AG08395 (cell line): ENCODE data around the gene MRPL16.
"Not testable (repeated sequence)": the region's sequence is repeated elsewhere in the genome, so short reads cannot be mapped to it uniquely, and the experiment has no call there.

Experiments
- DNase-seq: peaks from one replicate; pipeline ENCODE4 v3.0.0; 2012; ENCODE audit warnings: mixed read lengths, low spot score

The MRPL16 gene

DNA sequence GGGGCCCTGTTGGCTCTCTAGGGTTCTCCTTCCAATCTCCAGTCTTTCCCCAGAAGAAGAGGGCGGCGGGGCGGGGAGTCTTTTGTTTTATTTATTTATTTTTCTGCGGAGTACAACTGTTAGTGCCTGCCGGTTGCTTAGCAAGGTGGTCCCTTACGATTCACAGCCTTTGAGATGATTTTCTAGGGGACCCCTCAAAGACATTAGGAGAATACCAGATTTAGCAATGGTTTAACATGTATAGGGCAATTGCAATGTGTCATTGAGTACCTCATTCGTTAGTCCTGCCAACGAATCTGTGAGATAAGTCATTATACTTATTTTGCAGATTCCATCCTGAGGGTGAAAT, 307 bp upstream of the MRPL16 start:
- no peak for DNase-seq

DNA sequence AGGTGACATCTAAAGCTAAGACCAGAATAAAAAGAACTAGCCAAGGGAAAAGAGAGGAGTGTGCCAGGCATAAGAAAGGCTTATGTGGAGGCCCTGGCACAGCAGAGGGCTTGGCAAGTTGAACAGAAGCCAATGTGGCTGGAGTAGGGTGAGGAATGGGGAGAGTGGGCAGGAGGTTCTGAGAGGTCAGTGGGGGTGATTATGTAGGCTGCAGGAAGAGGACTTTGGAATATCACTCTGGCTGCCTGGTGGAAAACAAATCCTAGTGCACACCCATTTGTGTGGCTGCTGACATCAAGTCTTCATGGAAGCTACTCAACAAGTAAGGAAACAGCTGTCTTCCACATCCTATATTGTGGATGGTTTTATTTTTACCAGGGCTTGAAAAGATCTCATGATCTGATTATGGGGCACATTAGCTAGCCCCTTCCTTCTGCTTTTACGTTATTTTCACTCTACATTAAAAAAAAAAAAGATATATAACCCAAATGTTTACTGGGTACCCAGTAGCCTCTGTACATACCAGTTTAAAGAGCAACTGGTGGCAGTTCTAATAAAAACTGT, 3.4 kb downstream of the MRPL16 start:
- no peak for DNase-seq

DNA sequence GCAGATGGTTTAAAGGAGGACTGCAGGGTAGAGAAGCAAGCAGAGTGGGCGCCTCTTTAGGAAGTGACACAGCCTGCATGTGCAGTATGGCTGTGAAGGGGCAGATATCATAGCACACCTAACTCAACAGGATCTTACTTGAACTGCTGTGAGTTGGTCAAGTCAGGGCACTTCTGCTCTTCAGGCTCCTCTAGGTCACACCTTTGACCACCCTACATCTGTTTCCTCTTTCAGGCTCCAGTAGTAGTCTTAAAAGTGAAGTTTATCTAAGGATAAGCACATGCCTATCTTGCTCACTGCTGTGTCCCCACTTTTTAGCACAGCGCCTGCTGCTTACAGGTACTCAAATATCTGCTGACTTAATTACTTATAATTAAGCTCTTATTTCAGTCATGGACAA, 6.5 kb downstream of the MRPL16 start:
- no peak for DNase-seq

DNA sequence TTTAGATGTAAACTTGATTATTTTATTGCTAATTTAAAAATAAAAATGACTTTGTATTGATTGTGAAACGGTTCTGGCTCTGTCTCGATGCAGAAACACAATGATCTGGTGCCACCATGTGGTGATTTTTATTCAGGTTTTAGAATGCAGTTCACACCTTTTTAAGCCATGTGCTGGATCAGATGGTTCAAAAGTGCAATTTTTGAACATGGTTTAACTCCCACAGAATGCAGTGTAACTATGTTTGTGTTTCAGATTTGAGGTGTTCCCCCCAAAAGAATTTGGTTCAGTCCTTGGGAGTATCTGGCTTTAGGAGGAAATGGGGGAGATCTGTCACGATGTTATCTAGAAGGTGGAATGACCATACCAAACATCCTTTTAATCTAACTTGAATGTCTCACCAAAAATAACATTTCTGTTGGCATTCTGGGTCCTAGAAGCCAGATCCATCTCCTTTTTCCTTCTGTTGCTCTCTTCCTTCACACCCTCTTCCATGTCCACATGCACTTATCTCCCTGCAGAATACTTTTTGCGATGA, 7.9 kb downstream of the MRPL16 start:
- DNase-seq = peak; percentile 62

DNA sequence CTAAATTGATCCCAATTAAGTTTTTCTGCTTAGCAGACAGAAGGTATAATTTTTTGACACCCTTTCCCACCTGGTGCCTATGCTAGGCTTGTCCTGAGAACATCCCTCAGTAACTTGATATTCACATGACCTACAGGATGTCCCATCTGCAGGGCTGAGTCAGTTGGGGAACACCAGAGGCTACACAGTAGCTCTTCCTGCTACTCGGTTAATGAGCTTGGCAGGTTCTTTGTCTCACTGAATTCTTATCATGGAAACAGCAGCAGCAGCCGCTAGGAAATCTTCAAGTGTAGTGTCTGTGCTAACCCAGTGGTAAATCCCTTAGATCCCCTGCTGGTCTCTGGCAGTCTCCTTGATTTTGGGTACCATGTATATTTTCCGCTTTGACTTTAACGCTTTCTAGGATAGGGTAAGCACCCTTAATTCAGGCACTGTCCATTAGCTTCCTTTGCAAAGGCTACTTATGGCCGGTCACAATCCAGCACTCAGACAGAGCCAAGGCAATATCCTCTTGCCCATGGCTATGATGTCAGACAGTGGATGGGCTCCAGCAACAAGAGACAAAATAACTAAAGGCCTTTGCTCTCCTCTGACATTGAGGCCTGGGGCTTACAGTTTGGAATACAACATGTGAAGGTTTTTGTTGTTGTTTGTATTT, 8.5 kb downstream of the MRPL16 start:
- DNase-seq = peak; percentile 48

DNA sequence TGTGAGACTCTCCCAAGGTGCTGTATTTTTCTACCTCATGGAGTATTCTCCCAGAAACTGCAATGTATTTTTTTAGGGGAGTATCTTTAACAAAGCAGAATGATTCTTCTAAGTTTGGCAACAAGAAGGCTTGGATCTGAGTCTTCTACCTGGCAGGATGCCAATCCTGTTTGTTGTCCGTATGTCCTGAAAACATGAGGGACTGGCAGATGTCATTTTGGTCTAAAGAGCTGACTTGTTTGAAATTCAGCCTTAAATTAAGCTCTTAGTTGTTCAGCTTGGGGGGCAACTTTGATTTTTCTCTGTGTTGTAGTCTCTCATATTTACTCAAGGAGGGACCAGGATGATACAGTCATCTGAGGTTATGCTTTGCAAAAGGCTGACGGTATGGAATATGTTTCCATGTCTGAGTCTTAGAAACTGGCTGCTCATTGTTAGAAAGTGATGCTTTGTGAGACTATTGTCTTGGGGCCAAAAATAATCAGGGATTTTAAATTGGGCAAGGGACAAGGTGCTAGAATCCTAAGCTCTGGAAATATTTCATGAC, 9.3 kb downstream of the MRPL16 start:
- no peak for DNase-seq

DNA sequence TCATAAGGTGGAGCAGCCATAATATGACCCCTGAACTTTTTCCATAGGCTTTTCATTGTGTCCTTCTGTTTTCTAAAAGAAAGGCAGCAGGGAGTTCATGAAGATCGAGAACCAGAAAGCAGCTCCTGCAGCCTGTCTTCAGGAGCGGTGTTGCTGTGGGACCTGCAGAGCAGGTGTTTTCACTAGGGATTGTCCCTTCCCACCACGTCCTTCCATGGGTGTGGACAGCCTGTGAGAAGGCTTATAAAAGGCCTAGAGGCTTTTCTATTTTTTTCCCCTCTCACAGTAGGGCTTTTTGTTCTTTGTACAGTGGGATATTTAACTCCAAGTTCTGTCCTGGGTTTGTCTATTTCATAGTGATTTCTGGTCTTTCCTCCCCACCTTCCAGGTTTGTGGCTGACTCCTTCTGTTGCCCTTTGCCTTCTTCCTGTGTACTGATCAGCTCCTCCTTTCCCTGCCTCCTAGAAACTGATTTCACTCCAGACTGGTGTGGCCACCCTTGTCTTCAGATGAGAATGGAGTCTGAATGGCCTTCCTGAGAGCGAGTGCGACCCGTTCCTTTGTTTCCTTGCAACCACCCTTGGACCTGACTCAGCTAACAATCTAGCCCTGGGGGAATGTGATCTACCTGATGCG, 10.1 kb downstream of the MRPL16 start:
- no peak for DNase-seq

DNA sequence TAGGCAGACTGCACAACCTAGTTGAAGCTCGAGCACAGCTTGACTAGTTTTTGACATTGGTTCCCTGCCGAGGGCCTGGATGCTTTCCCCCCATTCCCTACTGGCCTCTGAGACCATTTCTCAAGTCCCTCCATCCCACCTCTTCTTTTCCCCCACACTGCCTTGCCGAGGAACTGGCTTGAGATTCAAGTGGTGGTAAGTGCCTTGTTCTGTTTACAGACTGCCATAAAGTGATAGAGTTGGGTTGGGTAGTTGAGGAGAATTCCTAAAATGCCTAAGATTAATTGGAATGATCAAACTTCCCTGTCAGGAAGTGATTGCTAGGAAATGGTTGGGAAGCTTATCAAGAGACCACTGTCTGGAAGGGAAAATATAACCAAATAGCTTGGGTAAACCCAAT, 16.2 kb downstream of the MRPL16 start:
- no peak for DNase-seq

DNA sequence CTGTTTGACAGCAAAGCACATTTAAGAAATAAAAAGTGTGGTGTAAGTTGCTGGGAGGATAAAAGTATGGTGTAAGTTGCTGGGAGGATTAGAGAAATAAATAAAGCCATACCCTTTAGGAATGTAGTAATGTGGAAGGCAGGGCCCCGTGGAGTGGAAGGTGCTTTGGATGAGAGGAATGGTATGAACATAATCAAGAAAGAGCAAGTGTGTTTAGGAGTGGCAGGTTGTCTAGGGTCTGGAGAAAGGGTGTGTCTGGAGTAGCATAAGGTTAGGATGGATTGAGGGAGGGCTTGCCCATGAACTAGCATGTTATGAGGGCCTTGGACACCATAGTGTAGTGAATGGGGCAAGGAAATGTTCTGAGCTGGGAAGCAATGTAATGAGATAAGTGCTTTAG, 18.1 kb downstream of the MRPL16 start:
- DNase-seq = no peak

DNA sequence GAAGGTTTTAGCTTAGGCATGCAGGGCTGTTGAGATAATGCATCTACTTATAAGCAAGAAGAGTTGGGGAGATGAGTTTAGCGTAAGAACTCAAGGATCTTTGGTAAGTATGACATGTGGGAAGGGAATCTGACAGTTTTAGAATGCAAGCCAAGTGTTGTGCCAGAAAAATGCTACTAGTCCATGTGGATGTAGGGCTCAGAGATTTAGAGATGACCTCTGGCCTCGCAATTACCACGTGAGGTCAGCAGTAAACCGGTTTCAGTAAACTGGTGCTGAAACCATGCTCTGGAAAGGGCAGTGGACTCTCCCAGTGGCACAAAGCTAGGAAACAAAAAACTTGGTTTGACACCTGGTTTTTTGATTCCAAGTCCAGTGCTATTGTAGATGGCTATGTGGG, 18.9 kb downstream of the MRPL16 start:
- no peak for DNase-seq

DNA sequence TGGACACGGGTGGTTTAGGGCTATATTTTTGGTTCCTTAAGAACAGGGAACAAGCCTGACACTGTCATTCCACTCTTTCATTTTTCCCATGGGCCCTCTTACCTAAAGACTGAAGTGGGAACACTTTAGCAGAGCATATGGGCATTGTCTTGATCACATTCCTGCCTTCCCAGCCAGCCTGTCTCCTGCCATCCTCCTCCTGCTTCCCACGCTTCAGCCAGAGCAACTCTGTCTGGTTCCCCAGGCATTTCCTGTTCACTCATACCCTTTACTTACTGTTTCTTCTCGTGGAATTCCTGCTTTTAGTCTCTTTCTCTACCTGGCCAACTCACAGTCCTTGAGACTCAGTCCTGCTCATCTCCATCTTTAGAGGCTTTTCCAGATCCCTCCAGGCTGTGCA, 22.8 kb downstream of the MRPL16 start:
- DNase-seq = peak; percentile 76

DNA sequence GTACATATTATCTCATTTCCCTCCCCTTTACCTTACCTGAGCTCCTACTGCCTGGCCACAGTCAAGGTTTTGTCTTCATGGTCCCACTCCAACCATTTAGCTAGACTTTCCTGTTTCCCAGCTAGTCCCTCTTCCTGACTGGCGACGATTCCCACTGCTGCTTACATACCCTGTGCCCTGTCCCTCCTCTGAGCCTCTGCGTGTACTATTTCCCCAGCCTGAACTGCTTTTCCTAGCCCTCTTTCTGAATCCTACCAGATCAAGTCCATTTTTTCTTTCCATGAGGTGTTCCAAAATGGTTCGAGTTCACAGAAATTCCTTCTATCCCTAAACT, 23.4 kb downstream of the MRPL16 start:
- DNase-seq = no peak

DNA sequence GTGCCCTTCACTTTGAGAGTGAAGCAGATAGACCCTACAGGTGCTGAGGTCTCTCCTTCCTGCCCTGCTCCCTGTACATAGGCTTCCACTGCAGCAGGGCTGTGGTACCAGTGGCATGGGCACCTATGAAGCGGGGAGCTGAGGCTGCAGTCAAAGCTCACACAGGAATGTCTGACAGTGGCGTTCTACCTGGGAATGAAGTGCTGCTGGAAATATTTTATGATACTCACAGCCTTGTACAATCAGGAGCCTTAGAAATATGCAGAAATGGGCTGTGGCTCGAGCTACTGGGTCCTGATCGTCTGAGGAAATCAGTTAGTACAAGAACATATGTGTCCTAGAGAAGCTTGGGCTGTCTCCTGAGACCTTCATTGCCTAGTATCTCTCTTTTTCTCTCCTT, 24.8 kb downstream of the MRPL16 start:
- no peak for DNase-seq

DNA sequence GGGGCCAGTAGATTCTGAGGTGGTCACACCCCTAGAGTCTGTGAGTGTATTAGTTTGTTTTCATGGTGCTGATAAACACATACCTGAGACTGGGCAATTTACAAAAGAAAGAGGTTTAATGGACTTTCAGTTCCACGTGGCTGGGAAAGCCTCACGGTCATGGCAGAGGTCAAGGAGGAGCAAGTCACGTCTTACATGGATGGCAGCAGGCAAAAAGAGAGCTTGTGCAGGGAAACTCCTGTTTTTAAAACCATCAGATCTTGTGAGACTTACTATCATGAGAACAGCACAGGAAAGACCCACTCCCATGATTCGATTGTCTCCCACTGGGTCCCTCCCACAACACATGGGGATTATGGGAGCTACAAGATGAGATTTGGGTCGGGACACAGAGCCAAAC, 26.1 kb downstream of the MRPL16 start:
- DNase-seq = not testable (repeated sequence)

DNA sequence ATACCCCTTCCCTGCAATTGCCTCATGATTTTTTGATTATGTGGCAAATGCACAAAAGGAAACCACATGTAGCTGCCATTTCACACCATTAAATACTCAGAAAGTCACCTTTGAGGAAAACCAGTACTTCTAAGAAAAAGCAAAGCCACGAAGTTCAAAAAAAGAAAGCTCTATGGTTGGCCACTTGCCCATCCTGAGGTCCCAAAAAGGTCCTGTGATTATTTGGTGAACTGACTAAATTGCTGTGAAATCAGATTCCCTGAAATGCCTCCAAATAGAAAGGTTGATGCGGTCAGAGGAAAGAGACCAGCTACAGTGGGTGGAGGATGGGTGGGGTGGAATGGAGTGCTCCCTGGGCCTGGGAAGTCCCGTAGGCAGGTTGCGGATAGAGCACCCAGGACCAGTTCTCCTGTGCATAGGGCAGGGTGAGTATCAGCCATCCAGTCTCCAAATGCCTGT, 26.9 kb downstream of the MRPL16 start:
- DNase-seq = no peak

DNA sequence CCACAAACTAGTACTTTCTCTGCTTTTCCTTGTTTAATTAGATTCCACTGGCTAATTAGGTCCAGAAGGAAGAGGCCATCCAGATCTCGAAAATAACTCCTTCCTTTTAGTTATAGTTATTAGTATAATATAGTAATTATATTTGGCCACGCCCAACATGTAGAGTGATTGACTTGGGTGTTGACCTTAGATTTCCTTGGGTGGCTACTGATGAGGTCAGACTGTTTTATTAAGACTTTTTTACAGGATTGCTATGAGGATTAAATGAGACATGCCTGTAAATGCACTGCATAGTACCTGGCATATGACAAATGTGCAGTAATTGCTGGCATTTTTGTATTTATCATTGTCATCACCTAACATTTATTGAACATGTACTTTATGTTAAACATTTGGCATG, 28.5 kb downstream of the MRPL16 start:
- DNase-seq = no peak

DNA sequence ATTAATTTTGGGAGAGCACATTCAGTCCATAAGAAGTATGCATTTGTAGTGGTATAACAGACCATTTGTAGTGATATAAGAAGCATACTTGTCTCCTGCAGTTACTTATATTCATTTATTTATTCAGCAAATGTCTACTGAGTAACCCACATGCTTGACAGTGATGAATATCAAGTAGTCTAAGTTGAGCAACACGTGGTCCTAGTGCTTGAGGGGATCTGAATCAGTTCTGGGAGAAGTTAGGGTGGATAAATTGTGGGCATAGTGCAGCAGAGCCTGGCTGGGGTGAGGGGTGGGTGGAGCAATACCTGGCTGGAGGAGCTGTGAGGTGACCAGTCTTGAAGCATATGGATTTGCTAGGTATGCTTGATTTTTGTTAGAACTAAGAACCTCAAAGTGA, 31.1 kb downstream of the MRPL16 start:
- DNase-seq = no peak

DNA sequence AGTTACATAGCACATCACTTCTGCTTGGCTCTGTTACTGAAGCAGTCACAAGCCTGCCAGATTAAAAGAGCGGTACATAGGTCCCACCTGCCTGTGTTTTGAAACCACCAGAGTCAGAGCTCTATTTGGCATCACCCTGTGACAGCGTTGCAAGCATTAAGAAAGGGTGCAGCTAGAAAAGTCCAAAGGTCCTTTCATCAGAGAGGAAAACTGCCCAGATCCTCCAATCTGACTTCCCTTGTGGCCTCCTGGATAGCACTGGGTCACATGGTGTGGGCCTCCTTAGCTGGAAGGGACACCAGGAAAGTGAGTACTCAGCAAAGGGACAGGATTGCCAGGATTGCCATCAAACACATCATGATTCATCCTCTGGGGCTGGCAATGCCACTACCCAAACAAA, 32.5 kb downstream of the MRPL16 start:
- DNase-seq = peak; percentile 30

DNA sequence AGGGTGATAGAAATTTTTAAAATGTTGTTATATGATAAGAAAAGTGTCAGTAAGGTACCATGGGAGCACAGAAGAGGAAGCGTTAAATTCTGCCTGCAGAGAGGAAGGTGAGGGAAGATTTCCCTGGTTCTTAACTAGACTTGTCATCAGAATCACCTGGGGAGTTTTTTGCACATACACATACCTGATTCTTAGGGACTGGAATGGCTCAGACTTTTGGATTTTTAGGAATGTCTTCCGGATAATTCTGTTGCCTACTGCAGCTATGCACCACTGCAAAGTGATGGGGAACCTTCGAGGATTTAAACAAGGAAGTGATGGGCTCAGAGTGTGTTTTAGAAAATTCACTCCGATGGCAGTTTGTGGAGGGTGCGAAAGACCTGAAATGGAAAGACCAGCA, 33.5 kb downstream of the MRPL16 start:
- DNase-seq = no peak

DNA sequence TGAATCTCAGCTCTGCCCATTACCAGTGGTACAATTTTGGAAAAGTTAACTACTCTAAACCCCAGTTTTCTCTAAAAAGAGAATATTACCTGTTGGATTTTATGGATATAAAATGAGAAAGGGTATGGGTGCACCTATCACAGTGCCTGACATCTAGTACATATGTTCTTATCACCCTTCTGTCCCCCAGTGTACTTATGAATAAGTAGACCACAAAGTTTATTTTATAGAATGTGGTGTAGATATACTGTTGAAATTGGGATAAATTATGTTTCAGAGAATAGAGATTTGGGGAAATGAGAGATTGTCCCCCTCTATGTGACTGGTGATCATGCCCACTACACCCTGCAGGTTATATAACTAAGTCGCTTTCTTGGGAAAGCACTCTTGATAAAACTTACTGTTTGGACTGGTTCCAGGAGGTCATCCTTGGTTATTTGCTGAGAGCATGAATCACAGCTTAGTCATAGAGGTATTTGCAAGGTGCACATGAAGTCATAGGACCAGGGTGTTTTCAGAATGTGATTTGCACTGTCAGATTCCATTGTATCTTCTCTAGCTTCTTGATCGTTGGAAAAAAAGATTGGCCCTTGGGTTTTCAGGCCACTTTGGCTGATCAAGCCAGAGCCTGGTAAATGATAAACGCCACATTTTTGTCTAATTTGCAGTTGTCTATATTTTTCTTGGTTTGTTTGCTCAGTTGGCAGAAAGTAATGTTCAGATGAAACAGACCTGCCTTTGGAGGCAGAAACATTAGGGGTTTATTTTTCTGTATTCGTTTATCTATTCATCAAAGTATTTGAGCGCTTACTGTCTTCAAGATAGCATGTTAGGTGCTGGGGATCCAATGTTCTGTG, 34.1 kb downstream of the MRPL16 start:
- DNase-seq = no peak

DNA sequence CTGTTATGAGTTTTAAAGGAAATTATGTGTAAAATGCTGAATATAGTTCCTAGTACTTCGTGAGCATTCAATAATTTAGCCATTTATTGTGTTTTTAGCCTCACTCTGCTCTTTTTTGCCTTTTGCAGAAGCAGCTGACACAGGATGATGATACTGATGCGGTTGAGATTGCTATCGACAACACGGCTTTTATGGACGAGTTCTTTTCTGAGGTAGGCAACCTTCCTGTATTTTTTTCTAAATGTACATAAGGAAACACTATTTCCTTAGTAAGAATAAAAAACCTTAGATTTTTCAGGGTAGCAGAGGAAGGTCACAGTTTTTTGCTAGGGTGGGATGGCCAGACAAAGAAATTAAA, 37.5 kb downstream of the MRPL16 start:
- no peak for DNase-seq

DNA sequence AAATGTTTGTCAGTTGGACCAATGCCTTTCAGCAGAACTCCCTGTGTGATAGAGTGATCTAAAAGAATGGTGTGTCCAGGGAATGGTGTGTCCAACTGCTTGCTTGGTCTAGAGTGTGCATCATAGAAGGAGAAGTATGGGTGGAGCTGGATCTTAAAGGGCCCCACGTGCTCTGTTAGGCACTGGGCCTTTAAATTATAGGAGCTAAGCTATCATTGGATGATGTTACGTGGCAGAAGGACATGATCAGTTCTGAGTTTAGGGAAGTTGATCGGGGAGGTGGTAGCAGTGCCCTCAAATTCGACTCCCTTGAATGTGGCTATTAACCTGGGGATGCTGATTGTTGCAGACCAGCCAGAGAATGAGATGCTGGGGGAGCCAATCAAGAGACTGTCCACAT, 39.0 kb downstream of the MRPL16 start:
- no peak for DNase-seq

DNA sequence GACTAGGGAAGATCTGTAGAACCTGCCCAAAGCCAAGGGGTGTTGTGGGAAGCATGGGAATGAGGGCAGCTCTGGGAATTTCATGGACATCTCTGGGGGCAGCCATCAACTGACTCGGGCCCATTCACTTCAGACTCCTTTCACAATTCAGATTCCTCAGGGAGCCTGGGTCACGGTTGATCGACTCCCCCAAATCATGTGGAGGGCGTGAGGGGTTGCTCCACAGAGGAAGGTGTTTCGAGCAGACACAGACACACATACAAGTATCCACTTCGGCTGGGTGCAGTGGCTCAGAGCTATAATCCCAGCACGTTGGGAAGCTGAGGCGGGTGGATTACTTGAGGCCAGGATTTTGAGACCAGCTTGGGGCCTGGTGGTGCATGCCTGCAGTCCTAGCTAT, 39.7 kb downstream of the MRPL16 start:
- DNase-seq = no peak
